Nephron (organoid): ENCODE measurements around the gene PHACTR1.
A peak's percentile ranks its signal among the peaks of the same experiment; 100 is the strongest.

Experiments
- H3K27ac Mint-ChIP-seq, 3 experiments: 2 replicates each; pipeline ENCODE4 v1.8.0; 2020; ENCODE audit warnings: mixed read lengths in 3 of 3, mild to moderate bottlenecking in 2 of 3, moderate library complexity in 1 of 3
- H3K27me3 Mint-ChIP-seq: 2 replicates; pipeline ENCODE4 v1.8.0; 2021; ENCODE audit warnings: low read depth, mild to moderate bottlenecking, moderate library complexity, mixed read lengths
- H3K36me3 Mint-ChIP-seq: 2 replicates; pipeline ENCODE4 v1.8.0; 2020; ENCODE audit warnings: low read depth, mixed read lengths
- H3K4me1 Mint-ChIP-seq: 2 replicates; pipeline ENCODE4 v1.8.0; 2020; ENCODE audit warnings: mixed read lengths
- H3K4me3 Mint-ChIP-seq, 3 experiments: 2 replicates each; pipeline ENCODE4 v1.8.0; 2020; ENCODE audit warnings: mild to moderate bottlenecking in 3 of 3, mixed read lengths in 3 of 3, moderate library complexity in 2 of 3
- H3K9me3 Mint-ChIP-seq: 2 replicates; pipeline ENCODE4 v1.8.0; 2020; ENCODE audit warnings: mixed read lengths
- TF ChIP-seq, protein P1 (sequence below), 3 experiments: fragments of 200-600 bp; sonication (generic); IDR thresholded peaks; one replicate each; pipeline ENCODE4 v1.5.0; 2021; ENCODE audit warnings: antibody characterized with exemption in 3 of 3; ENCODE audit not compliant: unreplicated experiment in 3 of 3

The PHACTR1 gene

GRCh38 chr6:13089296-13089994, 372.9 kb downstream of the PHACTR1 start:
- H3K27ac Mint-ChIP-seq = no peak overlapping the region
- H3K27me3 Mint-ChIP-seq = no peaks in the 10 kb centered on the region
- H3K4me1 Mint-ChIP-seq = no peaks in the 10 kb centered on the region
- TF ChIP-seq, protein P1, sequence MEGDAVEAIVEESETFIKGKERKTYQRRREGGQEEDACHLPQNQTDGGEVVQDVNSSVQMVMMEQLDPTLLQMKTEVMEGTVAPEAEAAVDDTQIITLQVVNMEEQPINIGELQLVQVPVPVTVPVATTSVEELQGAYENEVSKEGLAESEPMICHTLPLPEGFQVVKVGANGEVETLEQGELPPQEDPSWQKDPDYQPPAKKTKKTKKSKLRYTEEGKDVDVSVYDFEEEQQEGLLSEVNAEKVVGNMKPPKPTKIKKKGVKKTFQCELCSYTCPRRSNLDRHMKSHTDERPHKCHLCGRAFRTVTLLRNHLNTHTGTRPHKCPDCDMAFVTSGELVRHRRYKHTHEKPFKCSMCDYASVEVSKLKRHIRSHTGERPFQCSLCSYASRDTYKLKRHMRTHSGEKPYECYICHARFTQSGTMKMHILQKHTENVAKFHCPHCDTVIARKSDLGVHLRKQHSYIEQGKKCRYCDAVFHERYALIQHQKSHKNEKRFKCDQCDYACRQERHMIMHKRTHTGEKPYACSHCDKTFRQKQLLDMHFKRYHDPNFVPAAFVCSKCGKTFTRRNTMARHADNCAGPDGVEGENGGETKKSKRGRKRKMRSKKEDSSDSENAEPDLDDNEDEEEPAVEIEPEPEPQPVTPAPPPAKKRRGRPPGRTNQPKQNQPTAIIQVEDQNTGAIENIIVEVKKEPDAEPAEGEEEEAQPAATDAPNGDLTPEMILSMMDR (IDR thresholded peaks at IDR 0.05; ENCODE audit: unreplicated experiment in 3 of 3) = no peak
- no peaks in the 10 kb centered on the region for H3K9me3 Mint-ChIP-seq
- no peak overlapping the region for H3K4me3 Mint-ChIP-seq
- H3K36me3 Mint-ChIP-seq = no peaks in the 10 kb centered on the region

DNA sequence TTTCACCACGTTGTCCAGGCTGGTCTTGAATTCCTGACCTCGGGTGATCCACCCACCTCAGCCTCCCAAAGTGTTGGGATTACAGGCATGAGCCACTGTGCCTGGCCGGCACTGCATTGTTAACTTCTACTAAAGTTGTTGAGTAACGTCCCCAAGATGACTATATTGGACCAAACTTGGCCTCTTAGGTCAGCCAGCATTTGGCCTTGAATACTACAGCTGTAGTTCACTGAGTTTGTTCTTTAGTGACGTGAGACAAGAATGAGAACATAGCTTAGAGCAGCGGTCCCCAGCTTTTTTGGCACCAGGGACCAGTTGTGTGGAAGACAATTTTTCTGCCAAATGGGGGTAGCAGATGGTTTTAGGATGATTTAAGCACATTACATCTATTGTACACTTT, 374.6 kb downstream of the PHACTR1 start:
- Mint-ChIP-seq H3K36me3 (no peaks in the 10 kb centered on the region), H3K4me3 (no peak overlapping the region), H3K9me3 (no peaks in the 10 kb centered on the region), H3K27ac (no peak overlapping the region), H3K4me1 (no peaks in the 10 kb centered on the region), H3K27me3 (no peaks in the 10 kb centered on the region)
- TF ChIP-seq, protein P1 (IDR thresholded peaks at IDR 0.05; ENCODE audit: unreplicated experiment in 3 of 3) = no peak

DNA sequence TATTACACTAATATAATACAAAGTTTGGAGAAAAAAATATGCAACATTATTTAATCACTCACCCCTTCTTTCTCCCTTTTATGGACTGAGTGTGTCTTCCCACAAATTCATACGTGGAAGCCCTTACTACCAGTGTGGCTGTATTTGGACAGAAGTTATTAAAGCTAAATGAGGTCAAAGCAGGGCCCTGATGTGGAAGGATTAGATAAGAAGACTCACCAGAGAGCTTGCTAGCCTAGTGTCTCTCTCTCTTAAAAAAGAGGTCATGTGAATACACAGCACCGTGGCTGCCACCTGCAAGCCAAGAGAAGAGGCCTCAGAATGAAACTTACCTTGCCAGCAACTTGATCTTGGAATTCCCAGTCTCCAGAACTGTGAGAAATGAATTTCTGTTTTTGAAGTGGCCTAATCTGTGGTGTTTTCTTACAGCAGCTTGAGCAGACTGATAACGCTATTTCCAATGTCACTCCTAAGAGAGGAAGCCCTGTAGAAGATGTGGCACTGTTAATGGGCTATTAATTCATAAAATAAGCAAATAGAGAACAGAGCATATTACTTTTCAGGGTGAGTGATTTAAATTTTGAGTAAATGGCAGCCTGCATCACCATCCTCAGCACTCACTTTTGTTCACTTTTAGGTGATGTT, 378.3 kb downstream of the PHACTR1 start:
- no peaks in the 10 kb centered on the region for H3K27me3 Mint-ChIP-seq
- peak overlapping the region in 1 of 3 experiments; percentile 41 for H3K27ac Mint-ChIP-seq
- no peaks in the 10 kb centered on the region for H3K4me1 Mint-ChIP-seq
- no peaks in the 10 kb centered on the region for H3K36me3 Mint-ChIP-seq
- TF ChIP-seq, protein P1 (IDR thresholded peaks at IDR 0.05; ENCODE audit: unreplicated experiment in 3 of 3) = no peak
- no peaks in the 10 kb centered on the region for H3K9me3 Mint-ChIP-seq
- H3K4me3 Mint-ChIP-seq = no peak overlapping the region

GRCh38 chr6:13096084-13096483, 379.5 kb downstream of the PHACTR1 start:
- TF ChIP-seq, protein P1 (IDR thresholded peaks at IDR 0.05; ENCODE audit: unreplicated experiment in 3 of 3) = no peak
- Mint-ChIP-seq H3K36me3 (no peaks in the 10 kb centered on the region), H3K27ac (peak overlapping the region in 2 of 3 experiments; percentile 17 to 54), H3K4me3 (no peak overlapping the region), H3K9me3 (no peaks in the 10 kb centered on the region), H3K27me3 (no peaks in the 10 kb centered on the region), H3K4me1 (no peaks in the 10 kb centered on the region)

DNA sequence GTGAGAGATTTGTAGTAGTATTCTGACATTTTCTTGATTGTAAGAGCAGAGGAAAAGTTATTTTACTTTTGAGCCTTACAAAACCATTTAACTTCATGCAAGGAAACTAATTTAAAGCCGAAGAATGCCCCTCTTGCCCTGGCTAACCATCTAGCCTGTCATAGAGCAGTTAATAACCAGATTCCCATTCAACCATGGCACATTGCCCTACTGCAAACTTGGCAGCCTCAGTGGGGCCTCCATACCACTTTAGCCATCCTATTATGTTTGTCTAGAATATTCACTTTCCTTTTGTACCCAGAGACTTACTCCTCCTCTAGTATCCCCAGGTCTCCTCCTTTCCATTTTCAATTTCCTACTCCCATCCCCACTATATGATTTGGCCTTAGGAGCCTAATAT, 380.9 kb downstream of the PHACTR1 start:
- no peak overlapping the region for H3K4me3 Mint-ChIP-seq
- TF ChIP-seq, protein P1 (IDR thresholded peaks at IDR 0.05; ENCODE audit: unreplicated experiment in 3 of 3) = no peak
- no peaks in the 10 kb centered on the region for H3K36me3 Mint-ChIP-seq
- H3K27ac Mint-ChIP-seq = no peak overlapping the region
- H3K27me3 Mint-ChIP-seq = no peaks in the 10 kb centered on the region
- H3K9me3 Mint-ChIP-seq = no peaks in the 10 kb centered on the region
- H3K4me1 Mint-ChIP-seq = no peaks in the 10 kb centered on the region

- Mint-ChIP-seq H3K4me3 (no peak overlapping the region), H3K9me3 (no peaks in the 10 kb centered on the region)
- TF ChIP-seq, protein P1 (IDR thresholded peaks at IDR 0.05; ENCODE audit: unreplicated experiment in 3 of 3) = no peak
These were observed 381.4 kb downstream of the PHACTR1 start for GRCh38 chr6:13098006-13098405.

More at GRCh38 chr6:13098006-13098405, 381.4 kb downstream of the PHACTR1 start:
- Mint-ChIP-seq H3K36me3 (no peaks in the 10 kb centered on the region), H3K27me3 (peaks cover 4% of the 10 kb centered on the region), H3K27ac (no peak overlapping the region), H3K4me1 (no peaks in the 10 kb centered on the region)
